Mesendoderm (in vitro differentiated cells): ENCODE results near the gene BAIAP2L2.

Experiments used
- DNase-seq: peaks from one replicate; pipeline ENCODE4 v3.0.0; 2013
- H2AK5ac ChIP-seq: 2 replicates; pipeline ENCODE4 v1.6.1; 2013; ENCODE audit warnings: low read length, inconsistent platforms
- H2BK120ac ChIP-seq: 2 replicates; pipeline ENCODE4 v1.6.1; 2013; ENCODE audit warnings: low read depth, mild to moderate bottlenecking, low read length, moderate library complexity, mixed read lengths
- H2BK15ac ChIP-seq: replicated peaks from 2 replicates; pipeline ENCODE4 v1.6.1; 2013; ENCODE audit warnings: low read depth, mild to moderate bottlenecking, moderate library complexity
- H2BK5ac ChIP-seq: 2 replicates; pipeline ENCODE4 v1.6.1; 2013; ENCODE audit warnings: low read length, inconsistent platforms
- H3K18ac ChIP-seq: 2 replicates; pipeline ENCODE4 v1.6.1; 2013; ENCODE audit warnings: mild to moderate bottlenecking, low read length, mixed read lengths
- H3K23ac ChIP-seq: one replicate; pipeline ENCODE4 v1.6.1; 2013; ENCODE audit warnings: low read length
- H3K27ac ChIP-seq: 2 replicates; pipeline ENCODE4 v1.5.1; 2013; ENCODE audit warnings: low read depth, mild to moderate bottlenecking, inconsistent platforms, low read length, moderate library complexity
- H3K27me3 ChIP-seq: 2 replicates; pipeline ENCODE4 v1.6.1; 2013; ENCODE audit warnings: low read length, control low read depth, mild to moderate bottlenecking, inconsistent platforms; ENCODE audit not compliant: insufficient read depth, poor library complexity
- H3K36me3 ChIP-seq: 2 replicates; pipeline ENCODE4 v1.6.1; 2013; ENCODE audit warnings: low read length, inconsistent platforms; ENCODE audit not compliant: control insufficient read depth, insufficient read depth
- H3K4ac ChIP-seq: one replicate; pipeline ENCODE4 v1.6.1; 2013; ENCODE audit warnings: low read depth, mild to moderate bottlenecking, low read length, moderate library complexity
- H3K4me1 ChIP-seq: 2 replicates; pipeline ENCODE4 v1.6.1; 2013; ENCODE audit warnings: low read depth, low read length, inconsistent platforms; ENCODE audit not compliant: control insufficient read depth
- H3K4me2 ChIP-seq: 2 replicates; pipeline ENCODE4 v1.6.1; 2013; ENCODE audit warnings: low read length
- H3K4me3 ChIP-seq: 2 replicates; pipeline ENCODE4 v1.5.1; 2013; ENCODE audit warnings: mild to moderate bottlenecking, low read length
- H3K56ac ChIP-seq: one replicate; pipeline ENCODE4 v1.6.1; 2013; ENCODE audit warnings: low read length
- H3K79me1 ChIP-seq: 2 replicates; pipeline ENCODE4 v1.6.1; 2013; ENCODE audit warnings: low read length, inconsistent platforms
- H3K79me2 ChIP-seq: 2 replicates; pipeline ENCODE4 v1.6.1; 2013; ENCODE audit warnings: mild to moderate bottlenecking, low read length; ENCODE audit not compliant: control insufficient read depth, insufficient read depth
- H3K9ac ChIP-seq: 2 replicates; pipeline ENCODE4 v1.6.1; 2013; ENCODE audit warnings: low read length, inconsistent platforms
- H4K5ac ChIP-seq: one replicate; pipeline ENCODE4 v1.6.1; 2013; ENCODE audit warnings: low read length
- H4K8ac ChIP-seq: one replicate; pipeline ENCODE4 v1.6.1; 2013; ENCODE audit warnings: low read depth, mild to moderate bottlenecking, control low read depth, low read length, moderate library complexity
- WGBS: extraction: QIAGEN DNeasy Blood & Tissue Kit; methylation state at CpG from one replicate; pipeline ENCODE4 v1.1.7; 2013; ENCODE audit warnings: low lambda C conversion rate, missing lambda C conversion rate; ENCODE audit not compliant: insufficient coverage; ENCODE audit errors: extremely low coverage; 5-methylcytosine and 5-hydroxymethylcytosine counted together

The BAIAP2L2 gene

DNA sequence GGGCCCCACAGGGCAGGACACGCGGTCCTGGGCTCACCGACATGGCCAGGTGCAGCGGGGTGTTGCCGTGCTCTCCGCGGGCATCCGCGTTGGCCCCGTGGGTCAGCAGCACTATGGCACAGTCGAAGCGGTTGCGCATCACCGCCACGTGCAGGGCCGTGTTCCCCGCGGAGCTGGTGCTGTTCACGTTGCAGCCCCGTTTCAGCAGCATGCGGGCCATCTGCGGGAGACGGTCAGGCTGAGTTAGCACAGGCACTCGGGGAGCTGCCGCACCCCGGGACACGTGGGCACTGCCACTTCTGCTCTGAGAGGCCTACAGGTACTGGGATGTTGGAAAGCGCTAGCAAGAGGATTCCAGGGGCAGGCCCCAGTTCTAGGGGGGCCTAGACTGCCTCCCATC, 22.3 kb upstream of the BAIAP2L2 start:
- Histone ChIP-seq H3K4me1 (no peaks in the 10 kb centered on the region), H2BK15ac (no peak overlapping the region), H3K9ac (no peak overlapping the region), H2BK120ac (no peak overlapping the region), H3K56ac (no peak overlapping the region), H3K4me2 (no peak overlapping the region), H4K8ac (no peak overlapping the region), H3K4ac (no peak overlapping the region), H3K4me3 (no peak overlapping the region), H3K79me1 (no peaks in the 10 kb centered on the region), H3K27ac (no peak overlapping the region), H3K18ac (no peak overlapping the region), H3K23ac (no peak overlapping the region), H3K79me2 (no peaks in the 10 kb centered on the region), H3K36me3 (no peaks in the 10 kb centered on the region), H3K27me3 (no peaks in the 10 kb centered on the region), H2BK5ac (no peak overlapping the region), H4K5ac (no peak overlapping the region), H2AK5ac (no peak overlapping the region)
- WGBS = no CpG with 5 or more reads among the region's 28 CpGs
- no peak for DNase-seq

DNA sequence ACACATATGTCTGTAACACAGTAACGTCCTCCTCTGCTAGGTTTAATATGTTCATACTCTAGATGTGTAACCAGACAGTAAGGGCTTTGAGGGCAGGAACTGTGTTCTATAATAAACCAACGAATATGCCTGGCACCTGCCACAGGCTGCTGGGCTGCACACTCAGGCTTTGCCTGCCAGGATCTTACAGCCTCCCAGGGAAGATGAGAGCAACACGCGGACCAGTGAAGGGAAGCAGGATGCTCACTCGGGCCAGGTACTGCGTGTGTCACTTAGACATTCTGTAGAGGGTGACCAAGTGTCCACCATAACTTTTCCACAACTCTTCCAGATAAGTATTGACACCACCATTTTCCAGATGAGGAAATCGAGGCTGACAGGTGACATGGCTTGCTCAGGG, 21.7 kb upstream of the BAIAP2L2 start:
- H3K18ac ChIP-seq = no peak overlapping the region
- H2BK120ac ChIP-seq = no peak overlapping the region
- no peak overlapping the region for H3K4ac ChIP-seq
- no peak overlapping the region for H3K4me2 ChIP-seq
- no peaks in the 10 kb centered on the region for H3K79me2 ChIP-seq
- H3K9ac ChIP-seq = no peak overlapping the region
- no peak overlapping the region for H3K23ac ChIP-seq
- no peak overlapping the region for H4K8ac ChIP-seq
- H3K27me3 ChIP-seq = no peaks in the 10 kb centered on the region
- no peak overlapping the region for H3K27ac ChIP-seq
- H3K56ac ChIP-seq = no peak overlapping the region
- no peaks in the 10 kb centered on the region for H3K79me1 ChIP-seq
- no peaks in the 10 kb centered on the region for H3K36me3 ChIP-seq
- H3K4me1 ChIP-seq = no peaks in the 10 kb centered on the region
- no peak overlapping the region for H2BK15ac ChIP-seq
- H3K4me3 ChIP-seq = no peak overlapping the region
- no peak overlapping the region for H2AK5ac ChIP-seq
- no peak overlapping the region for H4K5ac ChIP-seq
- no peak overlapping the region for H2BK5ac ChIP-seq
- no peak for DNase-seq
- no CpG with 5 or more reads among the region's 7 CpGs for WGBS

DNA sequence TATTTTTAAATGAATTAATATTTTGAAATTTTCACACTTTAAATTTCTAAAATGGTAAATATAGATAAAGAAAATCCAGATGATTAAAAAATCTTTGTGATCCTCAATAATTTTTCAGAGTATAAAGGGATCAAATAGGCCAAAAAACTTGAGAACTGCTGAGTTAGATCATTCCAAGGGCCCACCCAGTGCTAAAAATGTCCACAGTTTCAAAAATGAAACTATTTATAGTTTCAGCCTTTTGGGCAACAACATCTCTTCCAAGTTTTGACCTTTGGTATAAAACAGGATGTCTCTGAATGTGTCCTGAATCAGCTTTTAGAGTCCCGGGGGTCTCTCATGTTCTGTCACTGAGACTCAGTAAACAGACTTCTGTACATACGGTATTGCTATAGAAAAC, 20.9 kb upstream of the BAIAP2L2 start:
- no peak overlapping the region for H3K23ac ChIP-seq
- H2BK15ac ChIP-seq = no peak overlapping the region
- no peak overlapping the region for H4K8ac ChIP-seq
- H3K18ac ChIP-seq = no peak overlapping the region
- H3K79me2 ChIP-seq = no peaks in the 10 kb centered on the region
- no peak overlapping the region for H2BK5ac ChIP-seq
- no peak for DNase-seq
- H3K36me3 ChIP-seq = no peaks in the 10 kb centered on the region
- no peaks in the 10 kb centered on the region for H3K79me1 ChIP-seq
- H3K4me1 ChIP-seq = no peaks in the 10 kb centered on the region
- no peak overlapping the region for H4K5ac ChIP-seq
- H3K27me3 ChIP-seq = no peaks in the 10 kb centered on the region
- no peak overlapping the region for H3K56ac ChIP-seq
- no peak overlapping the region for H3K4ac ChIP-seq
- no peak overlapping the region for H2BK120ac ChIP-seq
- H3K27ac ChIP-seq = no peak overlapping the region
- H2AK5ac ChIP-seq = no peak overlapping the region
- no peak overlapping the region for H3K9ac ChIP-seq
- WGBS = no CpG with 5 or more reads among the region's 2 CpGs
- no peak overlapping the region for H3K4me2 ChIP-seq
- no peak overlapping the region for H3K4me3 ChIP-seq

DNA sequence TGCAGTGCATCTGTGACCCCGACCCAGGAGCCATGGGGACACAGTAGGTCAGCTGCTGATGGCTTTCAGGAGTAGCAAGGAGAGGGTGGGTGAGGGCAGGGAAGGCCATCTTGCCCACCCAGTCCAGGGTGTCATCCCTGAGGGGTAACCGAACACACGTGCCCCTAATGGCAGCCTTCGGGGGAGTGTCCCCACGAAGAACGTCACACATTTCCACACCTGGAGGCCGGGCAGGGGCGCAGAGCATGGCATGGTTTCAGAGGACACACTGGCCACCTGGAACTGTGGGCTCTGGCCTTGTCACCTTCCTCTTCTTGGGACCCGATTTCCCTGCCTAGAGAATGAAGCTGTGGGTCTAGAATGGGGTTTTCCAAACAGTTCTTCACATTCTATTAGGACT, 19.4 kb upstream of the BAIAP2L2 start:
- no peak for DNase-seq
- no peak overlapping the region for H3K18ac ChIP-seq
- H2BK15ac ChIP-seq = no peak overlapping the region
- no peak overlapping the region for H2BK120ac ChIP-seq
- no peaks in the 10 kb centered on the region for H3K79me1 ChIP-seq
- H3K27ac ChIP-seq = no peak overlapping the region
- H4K5ac ChIP-seq = no peak overlapping the region
- no peaks in the 10 kb centered on the region for H3K79me2 ChIP-seq
- no peak overlapping the region for H4K8ac ChIP-seq
- no peaks in the 10 kb centered on the region for H3K36me3 ChIP-seq
- H3K4me2 ChIP-seq = no peak overlapping the region
- no peak overlapping the region for H3K4ac ChIP-seq
- no peak overlapping the region for H3K56ac ChIP-seq
- no peaks in the 10 kb centered on the region for H3K4me1 ChIP-seq
- H2AK5ac ChIP-seq = no peak overlapping the region
- no peak overlapping the region for H3K23ac ChIP-seq
- no peak overlapping the region for H3K9ac ChIP-seq
- no peak overlapping the region for H3K4me3 ChIP-seq
- H3K27me3 ChIP-seq = no peaks in the 10 kb centered on the region
- no peak overlapping the region for H2BK5ac ChIP-seq
- no CpG with 5 or more reads among the region's 9 CpGs for WGBS

DNA sequence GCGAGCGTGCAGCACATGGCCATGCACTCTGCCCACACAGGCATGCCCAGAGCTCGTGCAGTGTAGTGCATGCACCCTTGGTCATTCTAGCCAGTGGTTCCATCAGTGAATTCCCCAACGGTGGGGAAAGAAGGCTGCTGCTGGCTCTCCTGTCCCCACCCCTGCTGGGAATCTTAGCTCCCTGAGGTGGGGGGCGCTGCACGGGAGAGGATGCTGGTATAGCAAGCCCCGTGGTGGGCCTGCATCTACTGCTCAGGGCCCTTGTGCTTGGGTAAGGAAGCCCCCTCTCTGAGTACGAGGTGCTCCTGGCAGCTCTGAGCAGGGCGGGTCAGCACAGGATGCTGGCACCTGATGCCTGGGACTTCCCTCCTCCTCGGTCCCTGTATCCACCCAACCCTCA, 18.5 kb upstream of the BAIAP2L2 start:
- Histone ChIP-seq H3K56ac (no peak overlapping the region), H3K36me3 (no peaks in the 10 kb centered on the region), H3K27ac (no peak overlapping the region), H3K4ac (no peak overlapping the region), H3K23ac (no peak overlapping the region), H2BK5ac (no peak overlapping the region), H3K4me3 (no peak overlapping the region), H4K5ac (no peak overlapping the region), H2BK15ac (no peak overlapping the region), H3K4me1 (no peaks in the 10 kb centered on the region), H2AK5ac (no peak overlapping the region), H3K79me2 (no peaks in the 10 kb centered on the region), H4K8ac (no peak overlapping the region), H3K27me3 (no peaks in the 10 kb centered on the region), H3K18ac (no peak overlapping the region), H3K9ac (no peak overlapping the region), H3K79me1 (no peaks in the 10 kb centered on the region), H3K4me2 (no peak overlapping the region), H2BK120ac (no peak overlapping the region)
- WGBS = no CpG with 5 or more reads among the region's 10 CpGs
- DNase-seq = no peak

DNA sequence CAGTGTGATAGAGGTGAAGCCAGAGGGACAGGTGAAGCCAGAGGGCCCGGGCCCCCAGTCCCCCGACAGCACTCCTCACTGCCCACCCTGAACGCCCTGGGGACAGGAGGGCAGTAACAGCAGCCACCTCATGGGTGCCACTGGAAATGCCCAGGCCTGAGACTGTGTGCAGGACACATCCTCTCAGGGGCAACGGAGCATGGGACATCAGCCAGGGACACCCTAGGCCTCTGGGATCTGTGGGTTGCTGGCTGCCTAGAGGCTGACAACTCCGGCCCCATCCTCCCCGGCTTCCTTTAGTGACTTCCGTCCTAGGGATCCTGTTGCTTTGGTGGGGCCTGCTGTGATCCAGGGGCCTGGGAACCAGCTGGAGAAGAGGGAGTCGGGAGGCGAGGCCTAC, 17.4 kb upstream of the BAIAP2L2 start:
- H2BK5ac ChIP-seq = no peak overlapping the region
- DNase-seq = no peak
- no peak overlapping the region for H3K4ac ChIP-seq
- no peak overlapping the region for H3K4me2 ChIP-seq
- no peaks in the 10 kb centered on the region for H3K4me1 ChIP-seq
- H3K23ac ChIP-seq = no peak overlapping the region
- H4K5ac ChIP-seq = no peak overlapping the region
- no peak overlapping the region for H3K56ac ChIP-seq
- no peak overlapping the region for H2BK120ac ChIP-seq
- no peaks in the 10 kb centered on the region for H3K36me3 ChIP-seq
- H3K79me2 ChIP-seq = no peaks in the 10 kb centered on the region
- H2BK15ac ChIP-seq = no peak overlapping the region
- no peak overlapping the region for H2AK5ac ChIP-seq
- H3K18ac ChIP-seq = no peak overlapping the region
- no peaks in the 10 kb centered on the region for H3K27me3 ChIP-seq
- H3K4me3 ChIP-seq = no peak overlapping the region
- no peak overlapping the region for H3K27ac ChIP-seq
- WGBS = no CpG with 5 or more reads among the region's 9 CpGs
- H3K9ac ChIP-seq = no peak overlapping the region
- H3K79me1 ChIP-seq = no peaks in the 10 kb centered on the region
- H4K8ac ChIP-seq = no peak overlapping the region
